Coronary artery (tissue), 2 donors: ENCODE results near the gene CD37.

Experiments
- DNase-seq: peaks from one replicate; pipeline ENCODE4 v3.0.0-alpha.2; 2017; ENCODE audit warnings: low spot score
- H3K27ac ChIP-seq, 2 donors: fragments of 200-600 bp; sonication (generic); one replicate each; pipeline ENCODE4 v1.5.1; 2016 to 2019
- H3K4me3 ChIP-seq: fragments of 200-600 bp; sonication (generic); 2 replicates; pipeline ENCODE4 v1.5.1; 2016; ENCODE audit warnings: mild to moderate bottlenecking, moderate library complexity
- TF ChIP-seq, protein P1 (sequence below): fragments of 200-600 bp; sonication (generic); IDR thresholded peaks from one replicate; pipeline ENCODE4 v1.5.1; 2019; ENCODE audit warnings: antibody characterized with exemption

The CD37 gene

GRCh38 chr19:49378512-49378911 is 43.3 kb downstream of the CD37 start:
- DNase-seq = no peak
- no peak overlapping the region for H3K27ac ChIP-seq
- no peak overlapping the region for H3K4me3 ChIP-seq
- TF ChIP-seq, protein P1, sequence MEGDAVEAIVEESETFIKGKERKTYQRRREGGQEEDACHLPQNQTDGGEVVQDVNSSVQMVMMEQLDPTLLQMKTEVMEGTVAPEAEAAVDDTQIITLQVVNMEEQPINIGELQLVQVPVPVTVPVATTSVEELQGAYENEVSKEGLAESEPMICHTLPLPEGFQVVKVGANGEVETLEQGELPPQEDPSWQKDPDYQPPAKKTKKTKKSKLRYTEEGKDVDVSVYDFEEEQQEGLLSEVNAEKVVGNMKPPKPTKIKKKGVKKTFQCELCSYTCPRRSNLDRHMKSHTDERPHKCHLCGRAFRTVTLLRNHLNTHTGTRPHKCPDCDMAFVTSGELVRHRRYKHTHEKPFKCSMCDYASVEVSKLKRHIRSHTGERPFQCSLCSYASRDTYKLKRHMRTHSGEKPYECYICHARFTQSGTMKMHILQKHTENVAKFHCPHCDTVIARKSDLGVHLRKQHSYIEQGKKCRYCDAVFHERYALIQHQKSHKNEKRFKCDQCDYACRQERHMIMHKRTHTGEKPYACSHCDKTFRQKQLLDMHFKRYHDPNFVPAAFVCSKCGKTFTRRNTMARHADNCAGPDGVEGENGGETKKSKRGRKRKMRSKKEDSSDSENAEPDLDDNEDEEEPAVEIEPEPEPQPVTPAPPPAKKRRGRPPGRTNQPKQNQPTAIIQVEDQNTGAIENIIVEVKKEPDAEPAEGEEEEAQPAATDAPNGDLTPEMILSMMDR = no peak

DNA sequence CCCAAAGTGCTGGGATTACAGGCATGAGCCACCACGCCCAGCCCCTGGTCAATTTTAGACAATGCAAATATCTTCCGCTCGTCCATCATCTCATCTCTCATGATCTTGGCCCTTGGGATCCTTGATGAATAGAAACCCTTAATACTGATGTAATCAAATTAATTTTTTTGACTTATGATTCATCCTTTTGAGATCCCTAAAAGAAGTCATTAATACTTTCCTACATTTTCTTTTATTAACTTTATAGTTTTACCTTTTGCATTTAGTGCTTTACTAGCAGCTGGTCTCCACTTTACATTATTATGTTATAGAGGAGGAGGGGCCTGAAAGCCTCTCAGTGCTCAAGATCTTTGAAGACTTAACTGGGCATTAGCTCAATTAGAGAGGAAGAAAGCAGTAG is 45.2 kb downstream of the CD37 start:
- TF ChIP-seq, protein P1 = no peak
- DNase-seq = no peak
- Histone ChIP-seq H3K27ac (no peak overlapping the region), H3K4me3 (no peak overlapping the region)

DNA sequence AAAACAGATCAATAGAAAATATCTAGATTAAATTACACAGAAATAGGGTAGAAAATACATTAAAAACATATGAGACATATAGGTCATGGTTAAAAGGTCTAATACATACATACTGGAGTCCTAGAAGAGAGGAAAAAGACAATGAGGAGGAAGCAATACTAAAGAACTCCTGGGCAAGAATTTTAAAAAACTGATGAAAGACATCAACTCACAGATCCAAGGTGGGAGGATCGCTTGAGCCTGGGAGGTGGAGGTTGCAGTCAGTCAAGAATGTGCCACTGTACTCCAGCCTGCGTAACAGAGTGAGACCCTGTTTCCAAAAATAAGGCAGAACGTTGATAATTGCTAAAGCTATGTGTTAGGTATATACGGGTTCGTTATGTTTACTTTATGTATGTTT is 47.4 kb downstream of the CD37 start:
- Histone ChIP-seq H3K4me3 (no peak overlapping the region), H3K27ac (no peak overlapping the region)
- DNase-seq = no peak
- TF ChIP-seq, protein P1 = no peak

DNA sequence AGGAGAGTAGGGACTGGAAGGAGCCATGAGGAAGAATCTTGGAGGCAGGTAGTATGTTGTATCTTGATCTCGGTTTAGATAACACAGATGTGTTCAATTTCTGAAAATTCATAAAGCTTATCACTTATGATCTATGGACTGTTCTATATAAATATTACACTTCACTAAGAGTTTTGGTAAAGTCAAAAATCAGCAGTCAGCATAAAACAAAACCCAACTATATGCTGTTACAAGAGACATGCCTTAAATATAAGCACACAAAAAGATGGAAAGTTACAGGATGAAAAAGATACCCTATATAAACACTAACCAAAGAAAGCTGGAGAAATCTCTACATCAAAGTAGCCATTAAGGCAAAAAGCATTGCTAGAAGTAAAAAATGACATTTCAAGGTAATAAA is 48.4 kb downstream of the CD37 start:
- no peak overlapping the region for H3K4me3 ChIP-seq
- TF ChIP-seq, protein P1 = no peak
- no peak overlapping the region for H3K27ac ChIP-seq
- DNase-seq = no peak

GRCh38 chr19:49387936-49388372 is 52.7 kb downstream of the CD37 start, which contains the start of gene KASH5:
Gene KASH5, plus strand, starts transcription at chr19:49388249. Its CDS starts 2,635 bp downstream, at chr19:49390884.
- TF ChIP-seq, protein P1 = no peak
- no peak for DNase-seq

DNA sequence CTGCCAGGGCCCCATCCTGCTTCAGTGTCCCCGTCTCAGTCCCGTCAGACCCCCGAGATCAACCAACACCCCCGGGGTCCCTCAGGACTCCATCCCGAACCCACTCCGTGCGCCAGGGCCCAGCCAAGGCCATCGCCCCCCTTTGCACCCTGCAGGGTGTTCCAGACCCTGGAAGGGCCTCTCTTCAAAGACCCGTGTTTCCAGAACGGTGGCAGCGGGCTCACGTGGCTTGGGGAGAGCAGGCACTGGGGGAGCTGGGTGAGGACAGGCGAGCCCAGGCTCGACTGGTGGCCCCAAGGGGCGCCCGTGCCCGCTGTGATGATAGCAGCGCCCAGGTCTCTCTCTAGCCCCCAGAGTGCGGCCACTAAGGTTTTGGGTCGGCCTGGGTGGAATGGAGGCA is 54.2 kb downstream of the CD37 start:
- H3K27ac ChIP-seq = no peak overlapping the region
- DNase-seq = no peak
- TF ChIP-seq, protein P1 = no peak
- no peak overlapping the region for H3K4me3 ChIP-seq

More at GRCh38 chr19:49387936-49388372, 52.7 kb downstream of the CD37 start, which contains the start of gene KASH5:
- Histone ChIP-seq H3K27ac (no peak within 1 kb of the TSS), H3K4me3 (no peak within 1 kb of the TSS)
